Sigmoid colon (tissue), 4 donors: ENCODE results near the gene PECR.

Experiments used
- CTCF ChIP-seq, 4 experiments: fragments of 450-650 bp in 3 of 4; fragments of 200-600 bp in 1 of 4; IDR thresholded peaks; one replicate each; pipeline ENCODE4 v1.5.1; 2016 to 2019; ENCODE audit warnings: antibody characterized with exemption in 4 of 4, mild to moderate bottlenecking in 3 of 4, moderate library complexity in 2 of 4
- EP300 ChIP-seq, 4 donors: sonication (generic); formaldehyde crosslinking; IDR thresholded peaks; one replicate each; pipeline ENCODE4 v1.6.1; 2017; ENCODE audit warnings: antibody characterized with exemption in 4 of 4
- POLR2A ChIP-seq, 2 donors: fragments of 450-650 bp; IDR thresholded peaks; one replicate each; pipeline ENCODE4 v1.6.1; 2016; ENCODE audit warnings: antibody characterized with exemption in 2 of 2, mild to moderate bottlenecking in 2 of 2, moderate library complexity in 2 of 2

- TF ChIP-seq CTCF (IDR thresholded peaks at IDR 0.05) (no peak), POLR2A (IDR thresholded peaks at IDR 0.05) (no peak), EP300 (IDR thresholded peaks at IDR 0.05) (no peak)
These were observed 79.4 kb downstream of the PECR start for GRCh38 chr2:216002101-216002678.
